HTERT RPE-1 (cell line): ENCODE data around the gene CAPN1.
"Not testable (repeated sequence)": the region's sequence is repeated elsewhere in the genome, so short reads cannot be mapped to it uniquely, and the experiment has no call there.

Experiments
- in situ Hi-C: fragments of 300-500 bp; cut with MboI; formaldehyde crosslinking; loops from 4 replicates; pipeline ENCODE4 v1.14.3; 2020; ENCODE audit warnings: low sequenced_read_pairs

The CAPN1 gene

DNA sequence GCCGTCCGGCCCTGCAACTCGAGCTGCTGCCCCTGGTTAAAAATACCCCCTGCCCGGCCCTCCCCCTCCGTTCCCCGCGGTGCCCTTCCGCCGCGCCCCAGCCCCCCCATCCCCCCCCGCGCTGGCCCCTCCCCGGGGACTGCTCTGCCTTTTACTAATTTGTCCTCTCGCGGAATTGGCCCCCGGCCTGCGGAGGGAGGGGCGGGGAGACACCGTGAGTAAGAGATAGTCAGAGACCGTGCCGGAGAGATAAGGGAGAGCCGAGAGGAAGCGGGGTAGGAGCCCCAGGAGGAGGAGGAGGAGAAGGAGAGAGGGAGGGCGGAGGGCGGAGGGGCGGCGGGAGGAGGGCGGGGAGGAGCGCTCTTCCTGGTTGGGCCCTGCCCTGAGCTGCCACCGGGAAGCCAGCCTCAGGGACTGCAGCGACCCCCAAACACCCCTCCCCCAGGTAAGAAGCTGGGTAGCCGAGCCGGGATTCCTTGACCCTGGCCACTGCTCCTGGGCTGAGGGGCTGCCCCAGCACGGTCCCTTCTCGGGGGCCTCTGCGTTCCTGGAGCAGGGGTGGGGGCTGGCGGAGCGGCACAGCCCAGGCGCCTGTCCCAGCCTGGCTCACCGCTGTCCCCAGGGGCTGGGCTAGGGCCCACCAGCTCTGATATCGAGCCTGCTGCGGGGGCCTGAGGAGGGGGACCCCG lies at the start of gene CAPN1:
Gene CAPN1 (plus strand): TSS at position 360 of the 689 bp plus-strand sequence. CDS start 774 bp downstream, outside the sequence.
- in situ Hi-C loops, result no loop called here

GRCh38 chr11:65132238-65132987 lies 49.3 kb upstream of the CAPN1 start:
- in situ Hi-C loops, result no loop called here

DNA sequence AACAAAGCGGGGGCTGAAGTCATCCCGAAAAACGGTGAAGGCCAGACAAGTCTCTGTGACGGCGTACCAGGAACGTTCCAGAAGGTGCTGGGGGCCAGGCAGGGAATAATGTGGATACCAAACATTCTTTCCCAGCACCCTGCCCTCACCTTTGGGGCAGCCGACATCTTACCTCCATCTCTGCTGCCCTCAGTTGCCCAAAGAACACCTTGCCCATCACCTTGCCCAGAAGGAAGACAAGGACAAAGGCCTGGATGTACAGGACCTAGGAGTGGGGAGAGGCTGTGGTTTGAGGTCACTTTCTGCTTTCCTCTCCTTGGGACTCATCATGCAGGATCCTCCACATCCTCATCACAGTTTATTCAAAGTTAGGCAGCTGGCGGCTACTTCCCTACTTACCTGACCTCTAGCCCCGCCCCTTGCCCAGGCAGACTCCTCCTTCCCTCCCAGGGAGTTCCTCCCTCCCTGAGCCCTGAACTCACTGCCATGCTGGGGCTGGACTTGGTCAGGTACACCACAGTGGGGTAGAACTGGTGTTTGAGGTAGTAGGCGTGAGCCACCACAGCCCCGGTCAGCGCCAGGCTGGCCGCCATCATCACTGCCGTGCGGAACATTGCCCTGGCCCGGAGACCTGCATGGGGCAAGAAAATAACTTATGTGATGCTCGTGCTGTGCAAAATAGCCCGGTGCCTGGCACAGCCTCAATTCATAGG lies 48.6 kb upstream of the CAPN1 start:
- in situ Hi-C loops, result no loop called here

DNA sequence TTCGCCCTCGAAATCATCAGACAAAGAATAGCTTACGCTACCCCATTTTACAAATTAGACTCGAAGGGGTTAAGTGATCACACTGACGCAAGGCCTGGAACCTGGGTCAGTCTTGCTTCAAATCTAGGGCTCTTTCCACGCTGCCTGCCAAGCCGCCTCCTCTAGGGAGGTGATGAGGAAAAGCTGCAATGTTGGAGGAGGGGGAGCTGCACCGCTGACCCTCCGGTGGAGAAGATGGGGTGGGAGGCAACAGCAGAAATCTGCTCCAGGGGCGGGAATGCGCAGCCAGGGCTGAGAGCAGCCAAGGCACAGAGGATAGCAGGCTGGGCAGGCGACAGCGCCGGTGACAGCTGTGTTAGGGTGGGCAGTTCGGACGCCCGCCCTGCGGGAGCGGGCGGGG lies 48.0 kb upstream of the CAPN1 start:
- in situ Hi-C loops, result no loop called here

DNA sequence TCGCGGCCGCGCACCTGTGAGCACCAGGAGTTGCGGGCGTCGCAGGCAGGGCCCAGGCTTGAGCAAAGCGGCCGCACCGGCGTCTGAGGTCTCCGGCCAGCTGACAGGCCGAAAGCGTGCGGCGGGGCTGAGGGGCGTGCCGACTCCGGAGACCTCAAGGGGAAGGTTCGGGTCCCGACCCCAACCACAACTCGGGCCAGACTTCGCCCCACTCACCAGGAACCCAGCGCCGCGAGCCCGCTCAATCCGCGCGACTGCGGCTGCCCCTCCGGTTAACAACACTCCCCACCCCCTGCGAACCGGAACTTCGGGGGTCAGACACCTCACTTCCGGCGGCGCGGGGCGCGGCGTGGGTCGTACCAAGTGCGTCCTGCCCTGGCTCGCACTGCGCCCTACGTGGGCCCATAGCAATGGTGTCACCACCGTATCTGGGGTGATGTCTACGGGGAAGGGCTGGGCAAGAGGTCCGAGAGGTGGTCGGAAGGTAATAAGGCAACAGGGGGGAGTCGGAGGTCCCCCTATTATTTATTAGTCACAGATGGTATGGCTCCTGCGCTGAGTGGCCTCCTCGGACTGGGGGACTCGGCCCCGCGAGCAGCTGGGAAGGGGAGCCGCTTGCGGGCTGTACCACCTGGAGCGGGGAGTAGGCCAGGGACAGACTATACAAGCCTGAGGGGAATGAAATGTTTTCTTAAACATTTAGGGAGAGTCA lies 47.3 kb upstream of the CAPN1 start, which contains the start of gene SYVN1:
Gene SYVN1 (minus strand): TSS at position 280 of the 712 bp plus-strand sequence. CDS start 918 bp downstream, outside the sequence.
- in situ Hi-C loops, result no loop called here

DNA sequence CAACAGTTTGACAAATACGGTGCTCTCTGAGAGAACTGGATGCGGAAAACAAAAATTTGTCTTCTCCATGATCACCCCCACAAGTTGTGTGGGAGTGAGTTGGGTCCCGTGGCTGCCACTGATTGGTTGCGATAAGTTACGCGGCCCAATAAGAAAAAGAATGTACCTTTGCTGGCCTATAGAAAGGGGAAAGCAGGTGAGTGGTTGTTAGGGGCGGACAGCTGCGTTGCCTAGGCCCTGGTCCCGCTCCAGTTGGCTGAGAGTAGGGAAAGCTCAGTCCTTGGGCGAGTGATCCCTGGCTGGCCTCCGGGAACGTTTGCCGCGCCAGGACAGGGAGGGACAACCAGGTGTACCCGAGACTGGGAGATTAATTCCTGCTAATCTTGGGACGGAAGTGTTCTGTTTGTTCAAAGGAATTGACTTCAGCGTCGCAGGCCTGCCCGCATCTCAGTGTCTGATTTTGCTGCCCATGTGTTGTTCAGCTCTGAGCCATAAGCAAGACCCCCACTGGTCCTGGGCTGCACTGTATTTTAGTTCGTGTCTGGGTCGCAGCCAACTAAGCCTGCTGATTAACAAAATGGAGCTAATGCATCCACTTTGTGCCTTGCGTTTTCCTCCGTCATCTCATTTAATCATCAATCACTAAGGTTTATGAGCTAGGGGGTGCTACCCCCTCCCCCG lies 46.6 kb upstream of the CAPN1 start:
- in situ Hi-C loops, result no loop called here

- in situ Hi-C loops, result no loop called here
Measured at GRCh38 chr11:65135633-65136145, 46.0 kb upstream of the CAPN1 start.

DNA sequence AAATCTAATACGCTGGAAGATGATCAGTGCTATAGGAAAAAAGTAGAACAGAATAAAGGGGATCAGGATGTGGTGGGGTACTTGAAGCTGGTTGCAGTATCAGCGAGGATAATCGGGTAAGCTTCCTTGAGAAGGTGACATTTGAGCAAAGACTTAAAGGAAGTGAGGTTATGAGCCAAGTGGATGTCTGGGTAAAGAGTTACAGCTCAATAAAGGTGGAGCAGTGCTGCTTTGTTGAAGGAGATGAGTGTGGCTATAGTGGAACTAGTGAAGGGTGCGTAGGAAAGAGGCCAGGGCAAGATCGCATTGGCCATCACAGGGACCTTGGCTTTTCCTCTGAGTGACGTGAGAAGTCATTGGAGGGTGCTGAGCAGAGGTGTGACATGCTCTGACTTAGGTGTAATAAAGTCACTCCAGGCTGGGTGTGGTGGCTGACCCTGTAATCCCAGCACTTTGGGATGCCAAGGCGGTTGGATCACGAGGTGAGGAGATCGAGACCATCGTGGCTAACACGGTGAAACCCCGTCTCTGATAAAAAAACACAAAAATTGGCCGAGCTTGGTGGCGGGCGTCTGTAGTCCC lies 45.1 kb upstream of the CAPN1 start:
- in situ Hi-C loops, result no loop called here

DNA sequence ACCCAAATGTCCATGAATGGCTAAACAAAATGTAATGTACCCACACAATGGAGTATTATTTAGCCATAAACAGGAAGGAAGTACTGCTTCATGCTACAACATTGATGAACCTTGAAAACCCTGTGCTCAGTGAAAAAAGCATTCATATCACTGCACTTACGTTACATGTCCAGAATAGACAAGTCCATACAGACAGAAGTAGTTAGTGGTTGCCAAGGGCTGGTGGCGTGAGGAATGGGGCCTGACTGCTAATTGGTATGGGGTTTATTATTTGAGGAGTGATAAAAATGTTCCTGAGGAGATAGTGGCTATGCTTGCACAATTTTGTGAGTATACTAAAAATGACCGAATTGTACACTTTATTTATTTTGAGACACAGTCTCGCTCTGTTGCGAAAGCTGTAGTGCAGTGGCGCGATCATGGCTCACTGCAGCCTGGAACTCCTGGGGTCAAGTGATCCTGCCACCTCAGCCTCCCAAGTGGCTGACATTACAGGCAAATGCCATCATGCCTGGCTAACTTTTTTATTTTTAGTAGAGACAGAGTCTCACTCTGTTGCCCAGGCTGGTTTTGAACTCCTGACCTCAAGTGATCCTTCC lies 39.7 kb upstream of the CAPN1 start:
- in situ Hi-C loops, result no loop called here

DNA sequence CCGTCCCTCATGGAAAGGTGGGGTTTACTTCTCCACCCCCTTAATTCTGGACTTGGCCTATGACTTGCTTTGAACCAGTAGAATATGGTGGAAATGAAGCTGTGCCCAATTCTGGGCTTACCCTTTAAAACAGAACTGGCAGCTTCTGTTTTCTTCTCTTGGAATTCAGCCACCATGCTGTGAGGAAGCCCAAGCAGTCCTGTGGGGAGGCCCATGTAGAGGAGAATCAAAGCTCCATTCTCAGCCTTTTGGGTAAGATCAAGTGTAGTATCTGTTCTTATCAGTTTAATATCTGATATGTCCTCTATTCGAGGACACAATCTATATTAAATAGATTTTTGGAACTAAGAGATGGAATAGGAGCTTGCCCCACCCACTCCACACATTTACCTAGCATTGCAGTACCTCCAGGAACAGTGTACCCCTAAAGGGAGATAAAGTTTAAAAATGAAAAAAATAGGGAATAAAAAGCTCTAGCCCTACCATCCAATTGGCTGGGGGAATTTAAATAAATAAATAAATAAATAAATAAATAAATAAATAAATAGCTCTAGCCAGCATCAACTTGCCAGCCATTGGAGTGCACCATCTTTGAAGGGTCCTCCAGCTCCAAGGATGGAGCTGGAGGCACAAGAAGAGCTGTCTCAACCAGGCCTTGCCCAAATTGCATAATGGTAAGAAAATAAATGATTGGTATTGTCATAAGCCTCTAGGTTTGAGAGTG lies 34.2 kb upstream of the CAPN1 start:
- in situ Hi-C loops, result no loop called here

GRCh38 chr11:65148657-65149056 lies 33.1 kb upstream of the CAPN1 start:
- in situ Hi-C loops, result no loop called here

DNA sequence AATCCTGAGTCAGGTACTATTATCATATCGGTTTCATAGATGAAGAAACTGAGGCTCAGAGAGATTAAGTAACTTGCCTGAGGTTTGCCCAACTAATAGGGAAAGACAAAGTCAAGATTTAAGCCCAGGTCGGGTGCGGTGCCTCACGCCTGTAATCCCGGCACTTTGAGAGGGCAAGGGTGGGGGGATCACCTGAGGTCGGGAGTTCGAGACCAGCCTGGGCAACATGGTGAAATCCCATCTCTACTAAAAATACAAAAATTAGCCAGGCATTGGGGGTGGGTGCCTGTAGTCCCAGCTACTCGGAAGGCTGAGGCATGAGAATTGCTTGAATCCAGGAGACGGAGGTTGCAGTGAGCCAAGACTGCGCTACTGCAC lies 31.6 kb upstream of the CAPN1 start:
- in situ Hi-C loops, result not testable (repeated sequence)

- in situ Hi-C loops, result no loop called here
Measured at GRCh38 chr11:65150509-65151299, 31.0 kb upstream of the CAPN1 start.

DNA sequence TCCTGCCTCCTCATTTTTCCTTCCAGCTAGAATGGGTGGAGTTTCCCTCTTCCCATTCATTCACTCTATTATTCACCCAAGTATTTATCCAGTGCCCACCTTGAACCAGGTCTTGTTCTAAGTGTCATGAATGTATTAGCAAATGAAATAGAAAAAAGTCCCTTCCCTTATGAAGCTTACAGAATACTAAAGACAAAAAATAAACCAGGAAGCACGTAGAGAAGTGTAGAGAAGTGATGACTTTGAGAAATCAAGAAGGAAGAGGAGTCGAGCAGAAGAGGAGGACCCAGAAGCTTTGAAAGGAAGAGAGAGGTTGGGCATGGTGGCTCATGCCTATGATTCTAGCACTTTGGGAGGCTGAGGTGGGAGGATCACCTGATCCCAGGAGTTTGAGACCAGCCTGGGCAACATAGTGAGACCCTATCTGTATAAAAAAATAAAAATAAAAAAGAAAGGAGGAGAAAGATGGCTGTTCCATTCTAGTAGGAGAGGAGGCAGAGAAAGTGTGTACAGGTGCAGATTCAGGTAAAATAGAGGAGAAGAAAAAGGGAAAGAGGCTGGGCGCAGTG lies 30.3 kb upstream of the CAPN1 start:
- in situ Hi-C loops, result no loop called here

- in situ Hi-C loops, result no loop called here
Measured at GRCh38 chr11:65152122-65152521, 29.6 kb upstream of the CAPN1 start.

DNA sequence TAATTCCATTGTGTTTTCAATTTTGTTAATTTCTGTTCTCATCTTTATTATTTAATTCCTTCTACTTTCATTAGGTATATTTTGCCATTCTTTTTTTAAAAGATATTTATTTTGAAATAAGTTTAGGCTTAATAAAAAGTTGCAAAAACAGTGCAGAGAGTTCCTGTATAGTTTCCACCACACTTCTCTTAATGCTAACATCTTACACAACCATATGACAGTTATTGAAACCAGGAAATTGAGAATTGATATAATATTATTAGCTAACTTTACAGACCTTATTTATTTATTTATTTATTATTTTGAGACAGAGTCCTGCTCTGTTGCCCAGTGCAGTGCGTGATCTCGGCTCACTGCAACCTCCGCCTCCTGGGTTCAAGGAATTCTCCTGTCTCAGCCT lies 25.5 kb upstream of the CAPN1 start:
- in situ Hi-C loops, result no loop called here

GRCh38 chr11:65156926-65157325 lies 24.8 kb upstream of the CAPN1 start:
- in situ Hi-C loops, result no loop called here

GRCh38 chr11:65157336-65157735 lies 24.4 kb upstream of the CAPN1 start:
- in situ Hi-C loops, result no loop called here
